Measurements from ENCODE around the gene STARD13.

- no peak for TF ChIP-seq POLR2A (IDR thresholded peaks at IDR 0.05)
- TF ChIP-seq CTCF (IDR thresholded peaks at IDR 0.05), result no peak
These were observed 55.9 kb downstream of the STARD13 start for GRCh38 chr13:33229446-33230177.
